ENCODE data around the gene CPNE4.

Gene CPNE4

DNA sequence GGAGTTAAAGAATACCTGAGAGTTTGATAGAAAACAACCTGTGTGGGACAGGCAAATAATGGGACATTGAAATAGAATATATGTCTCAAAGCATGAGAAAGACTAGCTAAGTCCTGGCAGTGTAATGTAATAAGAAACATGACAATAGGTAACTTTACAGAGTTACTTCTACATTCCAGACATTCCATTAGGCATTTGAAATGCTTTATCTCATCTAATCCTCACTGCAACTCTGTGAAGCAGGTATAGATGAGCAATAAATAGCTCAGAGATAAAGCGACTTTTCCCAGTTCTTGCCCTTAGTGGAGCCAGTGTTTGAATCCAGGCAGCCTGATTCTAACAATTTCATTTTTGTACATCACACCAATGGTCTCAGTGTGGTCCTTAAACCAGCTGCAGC, 76.8 kb downstream of the CPNE4 start:
- Histone ChIP-seq H4K20me1 (ENCODE audit: insufficient read depth, low read length) (no peaks in the 10 kb centered on the region), H3K9me2 (replicated peaks; ENCODE audit: insufficient read depth, low read length) (no peaks in the 10 kb centered on the region), H3K27me3 (replicated peaks; ENCODE audit: insufficient read depth, low read length) (no peaks in the 10 kb centered on the region), H3K9me3 (replicated peaks; ENCODE audit: insufficient read depth, low read length) (no peaks in the 10 kb centered on the region), H3K4me1 (ENCODE audit: low read length) (no peaks in the 10 kb centered on the region), H3K4me2 (ENCODE audit: low read depth, low read length) (no peak overlapping the region), H3K27ac (ENCODE audit: low read length) (no peak overlapping the region), H3K4me3 (ENCODE audit: low read length) (no peak overlapping the region), H3K36me3 (replicated peaks; ENCODE audit: insufficient read depth, low read length) (no peaks in the 10 kb centered on the region), H3K79me2 (ENCODE audit: low read length) (no peaks in the 10 kb centered on the region), H3F3A (ENCODE audit: insufficient read depth, low read length) (no peaks in the 10 kb centered on the region), H3K9ac (ENCODE audit: low read length) (no peak overlapping the region), H2AFZ (ENCODE audit: low read length) (no peak overlapping the region)
- TF ChIP-seq, protein P1, sequence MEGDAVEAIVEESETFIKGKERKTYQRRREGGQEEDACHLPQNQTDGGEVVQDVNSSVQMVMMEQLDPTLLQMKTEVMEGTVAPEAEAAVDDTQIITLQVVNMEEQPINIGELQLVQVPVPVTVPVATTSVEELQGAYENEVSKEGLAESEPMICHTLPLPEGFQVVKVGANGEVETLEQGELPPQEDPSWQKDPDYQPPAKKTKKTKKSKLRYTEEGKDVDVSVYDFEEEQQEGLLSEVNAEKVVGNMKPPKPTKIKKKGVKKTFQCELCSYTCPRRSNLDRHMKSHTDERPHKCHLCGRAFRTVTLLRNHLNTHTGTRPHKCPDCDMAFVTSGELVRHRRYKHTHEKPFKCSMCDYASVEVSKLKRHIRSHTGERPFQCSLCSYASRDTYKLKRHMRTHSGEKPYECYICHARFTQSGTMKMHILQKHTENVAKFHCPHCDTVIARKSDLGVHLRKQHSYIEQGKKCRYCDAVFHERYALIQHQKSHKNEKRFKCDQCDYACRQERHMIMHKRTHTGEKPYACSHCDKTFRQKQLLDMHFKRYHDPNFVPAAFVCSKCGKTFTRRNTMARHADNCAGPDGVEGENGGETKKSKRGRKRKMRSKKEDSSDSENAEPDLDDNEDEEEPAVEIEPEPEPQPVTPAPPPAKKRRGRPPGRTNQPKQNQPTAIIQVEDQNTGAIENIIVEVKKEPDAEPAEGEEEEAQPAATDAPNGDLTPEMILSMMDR (IDR thresholded peaks at IDR 0.05; ENCODE audit: low read length), result no peak
- TF ChIP-seq EZH2phosphoT487 (IDR thresholded peaks at IDR 0.05; ENCODE audit: low read length), result no peak
- no peak for TF ChIP-seq EZH2 (optimal IDR thresholded peaks at IDR 0.05; ENCODE audit: low read depth, low read length)
- no peak for DNase-seq

DNA sequence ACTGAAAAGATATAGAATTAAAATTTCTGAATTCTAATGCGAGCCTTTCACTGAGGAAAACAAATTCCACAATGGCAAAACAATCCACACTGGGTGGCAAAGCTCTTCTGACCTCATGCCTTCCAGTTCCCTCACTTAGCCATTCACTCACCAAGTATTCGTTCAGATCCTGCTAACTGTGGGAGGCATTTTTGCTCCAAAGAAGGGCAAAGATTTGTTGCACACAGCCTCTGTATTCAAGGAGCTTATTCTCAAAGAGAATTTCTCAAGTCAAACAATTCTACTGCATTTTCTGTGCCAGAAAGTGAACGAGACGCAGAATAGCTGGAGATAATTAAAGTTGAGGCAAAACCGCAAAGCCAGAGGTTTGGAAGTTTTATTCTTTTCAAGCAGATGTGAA, 77.3 kb downstream of the CPNE4 start:
- Histone ChIP-seq H3K9me2 (replicated peaks; ENCODE audit: insufficient read depth, low read length) (no peaks in the 10 kb centered on the region), H3K4me1 (ENCODE audit: low read length) (no peaks in the 10 kb centered on the region), H3K9ac (ENCODE audit: low read length) (no peak overlapping the region), H3F3A (ENCODE audit: insufficient read depth, low read length) (no peaks in the 10 kb centered on the region), H3K4me3 (ENCODE audit: low read length) (no peak overlapping the region), H3K27ac (ENCODE audit: low read length) (no peak overlapping the region), H3K36me3 (replicated peaks; ENCODE audit: insufficient read depth, low read length) (no peaks in the 10 kb centered on the region), H3K79me2 (ENCODE audit: low read length) (no peaks in the 10 kb centered on the region), H3K9me3 (replicated peaks; ENCODE audit: insufficient read depth, low read length) (no peaks in the 10 kb centered on the region), H3K27me3 (replicated peaks; ENCODE audit: insufficient read depth, low read length) (no peaks in the 10 kb centered on the region), H2AFZ (ENCODE audit: low read length) (no peak overlapping the region), H4K20me1 (ENCODE audit: insufficient read depth, low read length) (no peaks in the 10 kb centered on the region), H3K4me2 (ENCODE audit: low read depth, low read length) (no peak overlapping the region)
- DNase-seq, result no peak
- TF ChIP-seq EZH2phosphoT487 (IDR thresholded peaks at IDR 0.05; ENCODE audit: low read length) (no peak), EZH2 (optimal IDR thresholded peaks at IDR 0.05; ENCODE audit: low read depth, low read length) (no peak)
- TF ChIP-seq, protein P1 (IDR thresholded peaks at IDR 0.05; ENCODE audit: low read length), result no peak

DNA sequence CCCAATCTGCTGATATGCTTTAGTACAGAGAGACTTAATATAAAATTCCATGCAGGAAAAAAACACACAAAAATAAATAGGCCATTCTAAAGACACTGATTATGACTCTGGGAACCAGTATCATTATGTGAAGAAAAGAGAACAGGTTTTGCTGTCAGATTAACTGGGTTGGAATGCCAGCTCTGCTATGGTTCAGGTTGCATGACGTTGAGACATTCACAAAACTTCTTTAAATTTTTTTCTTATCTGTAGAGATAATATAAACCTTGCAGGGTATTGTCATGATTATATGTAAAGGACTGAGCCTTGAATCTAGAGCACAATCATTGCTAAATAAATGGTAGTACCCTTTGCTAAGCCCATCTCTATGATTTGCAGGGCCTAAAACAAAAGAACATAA, 86.0 kb downstream of the CPNE4 start:
- no peak for DNase-seq
- no peak overlapping the region for H3K4me3 ChIP-seq (ENCODE audit: low read length)
- no peak overlapping the region for H2AFZ ChIP-seq (ENCODE audit: low read length)
- no peaks in the 10 kb centered on the region for H4K20me1 ChIP-seq (ENCODE audit: insufficient read depth, low read length)
- no peak overlapping the region for H3K9ac ChIP-seq (ENCODE audit: low read length)
- no peaks in the 10 kb centered on the region for H3K9me3 ChIP-seq (replicated peaks; ENCODE audit: insufficient read depth, low read length)
- TF ChIP-seq EZH2 (optimal IDR thresholded peaks at IDR 0.05; ENCODE audit: low read depth, low read length) (no peak), EZH2phosphoT487 (IDR thresholded peaks at IDR 0.05; ENCODE audit: low read length) (no peak)
- TF ChIP-seq, protein P1 (IDR thresholded peaks at IDR 0.05; ENCODE audit: low read length), result no peak
- H3K27me3 ChIP-seq (replicated peaks; ENCODE audit: insufficient read depth, low read length), result no peaks in the 10 kb centered on the region
- no peak overlapping the region for H3K27ac ChIP-seq (ENCODE audit: low read length)
- H3K36me3 ChIP-seq (replicated peaks; ENCODE audit: insufficient read depth, low read length), result no peaks in the 10 kb centered on the region
- no peak overlapping the region for H3K4me2 ChIP-seq (ENCODE audit: low read depth, low read length)
- H3F3A ChIP-seq (ENCODE audit: insufficient read depth, low read length), result no peaks in the 10 kb centered on the region
- H3K79me2 ChIP-seq (ENCODE audit: low read length), result no peaks in the 10 kb centered on the region
- 0 out of 2 replicates have a peak, but pooled peaks cover 3% of the 10 kb centered on the region for H3K4me1 ChIP-seq (ENCODE audit: low read length)
- no peaks in the 10 kb centered on the region for H3K9me2 ChIP-seq (replicated peaks; ENCODE audit: insufficient read depth, low read length)
